Endothelial cell of umbilical vein (primary cell): Measurements from ENCODE around the gene CELSR1.

Source experiments
- EZH2 ChIP-seq: IDR thresholded peaks from 2 replicates; pipeline ENCODE4 v1.6.1; 2012; ENCODE audit warnings: borderline replicate concordance, low read depth, mild to moderate bottlenecking, moderate library complexity, low read length, inconsistent platforms; ENCODE audit not compliant: severe bottlenecking
- FOS ChIP-seq: IDR thresholded peaks from 2 replicates; pipeline ENCODE4 v1.6.1; 2011; ENCODE audit warnings: mild to moderate bottlenecking, low read length, moderate library complexity, borderline replicate concordance; ENCODE audit not compliant: insufficient read depth
- POLR2A ChIP-seq: IDR thresholded peaks from 2 replicates; pipeline ENCODE4 v1.6.1; 2012; ENCODE audit warnings: low read depth, mild to moderate bottlenecking, control low read depth, low read length
- POLR2AphosphoS5 ChIP-seq: IDR thresholded peaks from 2 replicates; pipeline ENCODE4 v1.6.1; 2012; ENCODE audit warnings: low read depth, mild to moderate bottlenecking, control low read depth, low read length, moderate library complexity; ENCODE audit not compliant: insufficient read depth
- TF ChIP-seq, protein P1 (sequence below), 2 donors: IDR thresholded peaks; 1 replicate in 1 of 2; 2 replicates in 1 of 2; pipeline ENCODE4 v1.5.1; 2011; ENCODE audit warnings: low read length in 2 of 2, mild to moderate bottlenecking in 2 of 2, moderate library complexity in 2 of 2, control low read depth in 1 of 2, inconsistent platforms in 1 of 2, low read depth in 1 of 2; ENCODE audit not compliant: insufficient read depth in 1 of 2; ENCODE audit errors: extremely low read depth in 1 of 2

DNA sequence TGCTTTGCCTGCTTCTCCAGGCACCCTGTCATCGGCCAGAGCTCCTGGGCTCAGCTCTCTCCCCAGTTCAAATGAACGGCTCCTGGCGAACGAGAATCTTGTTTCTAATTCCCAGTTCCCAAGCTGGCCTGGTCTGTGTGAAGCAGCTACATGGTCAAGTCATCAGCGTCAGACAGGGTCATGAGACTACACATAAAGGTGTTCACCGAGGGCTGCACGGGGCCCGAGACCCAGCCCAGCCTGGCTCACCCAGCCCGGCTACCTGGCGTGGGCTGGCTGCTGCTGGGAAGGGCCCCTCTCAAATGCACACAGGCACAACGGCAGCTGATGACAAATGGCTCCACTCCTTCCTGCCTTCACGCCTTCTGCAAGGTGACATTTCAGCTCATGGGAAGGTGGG, 14.6 kb upstream of the CELSR1 start:
- TF ChIP-seq POLR2AphosphoS5 (no peak), FOS (no peak), POLR2A (no peak), EZH2 (no peak)
- TF ChIP-seq, protein P1, sequence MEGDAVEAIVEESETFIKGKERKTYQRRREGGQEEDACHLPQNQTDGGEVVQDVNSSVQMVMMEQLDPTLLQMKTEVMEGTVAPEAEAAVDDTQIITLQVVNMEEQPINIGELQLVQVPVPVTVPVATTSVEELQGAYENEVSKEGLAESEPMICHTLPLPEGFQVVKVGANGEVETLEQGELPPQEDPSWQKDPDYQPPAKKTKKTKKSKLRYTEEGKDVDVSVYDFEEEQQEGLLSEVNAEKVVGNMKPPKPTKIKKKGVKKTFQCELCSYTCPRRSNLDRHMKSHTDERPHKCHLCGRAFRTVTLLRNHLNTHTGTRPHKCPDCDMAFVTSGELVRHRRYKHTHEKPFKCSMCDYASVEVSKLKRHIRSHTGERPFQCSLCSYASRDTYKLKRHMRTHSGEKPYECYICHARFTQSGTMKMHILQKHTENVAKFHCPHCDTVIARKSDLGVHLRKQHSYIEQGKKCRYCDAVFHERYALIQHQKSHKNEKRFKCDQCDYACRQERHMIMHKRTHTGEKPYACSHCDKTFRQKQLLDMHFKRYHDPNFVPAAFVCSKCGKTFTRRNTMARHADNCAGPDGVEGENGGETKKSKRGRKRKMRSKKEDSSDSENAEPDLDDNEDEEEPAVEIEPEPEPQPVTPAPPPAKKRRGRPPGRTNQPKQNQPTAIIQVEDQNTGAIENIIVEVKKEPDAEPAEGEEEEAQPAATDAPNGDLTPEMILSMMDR (IDR thresholded peaks at IDR 0.05; ENCODE audit: extremely low read depth in 1 of 2, insufficient read depth in 1 of 2, low read depth in 1 of 2, low read length in 2 of 2) = no peak
